Hippocampal formation (tissue), 2 donors: ENCODE results near the gene SSX2IP.
A peak's percentile ranks its signal among the peaks of the same experiment; 100 is the strongest.
"Not testable (repeated sequence)": the region's sequence is repeated elsewhere in the genome, so short reads cannot be mapped to it uniquely, and the experiment has no call there.

Experiments
- DNase-seq, 2 donors: peaks; one replicate each; lab custom pipeline; 2025; lab: John Stamatoyannopoulos, UW

Gene SSX2IP

GRCh38 chr1:84617349-84617748 lies 72.9 kb downstream of the SSX2IP start:
- DNase-seq = no peak

- DNase-seq = no peak
Measured at GRCh38 chr1:84615790-84616189, 74.5 kb downstream of the SSX2IP start.

GRCh38 chr1:84613887-84614286 lies 76.4 kb downstream of the SSX2IP start:
- DNase-seq = no peak

- no peak for DNase-seq
Measured at GRCh38 chr1:84613026-84613425, 77.2 kb downstream of the SSX2IP start.

- no peak for DNase-seq
Measured at GRCh38 chr1:84611796-84612195, 78.5 kb downstream of the SSX2IP start.

- no peak for DNase-seq
Measured at GRCh38 chr1:84611091-84611490, 79.2 kb downstream of the SSX2IP start.

GRCh38 chr1:84606977-84607376 lies 83.3 kb downstream of the SSX2IP start:
- DNase-seq = no peak

GRCh38 chr1:84605157-84605556 lies 85.1 kb downstream of the SSX2IP start:
- DNase-seq = no peak

GRCh38 chr1:84603941-84604830 lies 86.1 kb downstream of the SSX2IP start:
- DNase-seq = peak in 1 of 2 donors; percentile 16

GRCh38 chr1:84603223-84603622 lies 87.0 kb downstream of the SSX2IP start:
- DNase-seq = no peak

- DNase-seq = no peak
Measured at GRCh38 chr1:84600796-84601195, 89.5 kb downstream of the SSX2IP start.

GRCh38 chr1:84598846-84599741 lies 91.2 kb downstream of the SSX2IP start:
- DNase-seq = peak in 1 of 2 donors; percentile 30

GRCh38 chr1:84598418-84598817 lies 91.8 kb downstream of the SSX2IP start:
- DNase-seq = no peak

GRCh38 chr1:84597011-84597410 lies 93.2 kb downstream of the SSX2IP start:
- DNase-seq = no peak

- DNase-seq = not testable (repeated sequence)
Measured at GRCh38 chr1:84594959-84595358, 95.3 kb downstream of the SSX2IP start.
